GM12872 (cell line): Measurements from ENCODE around the gene RYR1.

Experiments
- CTCF ChIP-seq: IDR thresholded peaks from 3 replicates; pipeline ENCODE4 v1.5.1; 2011; ENCODE audit warnings: low read depth, mild to moderate bottlenecking, low read length, moderate library complexity; ENCODE audit not compliant: insufficient read depth

Gene RYR1

GRCh38 chr19:38392707-38393308 is 40.7 kb upstream of the RYR1 start:
- no peak for TF ChIP-seq CTCF

GRCh38 chr19:38394488-38394887 is 39.0 kb upstream of the RYR1 start:
- no peak for TF ChIP-seq CTCF

- no peak for TF ChIP-seq CTCF
These were observed 37.9 kb upstream of the RYR1 start for GRCh38 chr19:38395381-38396114.

GRCh38 chr19:38399081-38399480 is 34.4 kb upstream of the RYR1 start:
- TF ChIP-seq CTCF: no peak

- TF ChIP-seq CTCF: no peak
These were observed 34.0 kb upstream of the RYR1 start for GRCh38 chr19:38399537-38399936.

- TF ChIP-seq CTCF: no peak
These were observed 33.1 kb upstream of the RYR1 start for GRCh38 chr19:38400361-38400760.

GRCh38 chr19:38401148-38401547 is 32.3 kb upstream of the RYR1 start:
- no peak for TF ChIP-seq CTCF

GRCh38 chr19:38402623-38402966 is 30.9 kb upstream of the RYR1 start:
- no peak for TF ChIP-seq CTCF
